HG03097 (cell line): ENCODE results near the gene LPCAT3.

Experiments
- ATAC-seq: cut with Tn5 transposase; IDR thresholded peaks from one replicate; pipeline ENCODE4 v1.9.1; 2021; ENCODE audit not compliant: unreplicated experiment, low FRiP score

Gene LPCAT3

GRCh38 chr12:6954316-6955107 is 63.8 kb downstream of the LPCAT3 start:
- ATAC-seq = no peak

- ATAC-seq = peak; percentile 43
Measured at GRCh38 chr12:6953442-6954315, 64.6 kb downstream of the LPCAT3 start.

- ATAC-seq = no peak
Measured at GRCh38 chr12:6952863-6953441, 65.3 kb downstream of the LPCAT3 start.

- no peak for ATAC-seq
Measured at GRCh38 chr12:6952121-6952862, 66.0 kb downstream of the LPCAT3 start.

DNA sequence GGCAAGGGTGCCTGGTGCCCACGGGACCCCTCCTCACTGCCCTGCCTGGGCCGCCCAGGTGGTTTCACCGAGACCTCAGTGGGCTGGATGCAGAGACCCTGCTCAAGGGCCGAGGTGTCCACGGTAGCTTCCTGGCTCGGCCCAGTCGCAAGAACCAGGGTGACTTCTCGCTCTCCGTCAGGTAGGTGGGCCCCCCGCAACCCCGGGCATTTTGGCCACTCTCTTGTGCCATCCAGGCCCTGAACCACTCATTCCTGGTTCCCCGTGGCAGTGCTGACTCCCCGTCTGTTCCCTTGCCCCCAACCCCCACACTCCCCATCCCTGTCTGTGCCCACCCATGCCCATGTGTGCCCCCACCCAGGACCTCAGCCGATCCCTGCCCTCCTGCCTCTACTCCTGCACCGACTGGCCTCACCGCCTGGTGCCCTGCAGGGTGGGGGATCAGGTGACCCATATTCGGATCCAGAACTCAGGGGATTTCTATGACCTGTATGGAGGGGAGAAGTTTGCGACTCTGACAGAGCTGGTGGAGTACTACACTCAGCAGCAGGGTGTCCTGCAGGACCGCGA is 66.6 kb downstream of the LPCAT3 start:
- ATAC-seq = no peak

DNA sequence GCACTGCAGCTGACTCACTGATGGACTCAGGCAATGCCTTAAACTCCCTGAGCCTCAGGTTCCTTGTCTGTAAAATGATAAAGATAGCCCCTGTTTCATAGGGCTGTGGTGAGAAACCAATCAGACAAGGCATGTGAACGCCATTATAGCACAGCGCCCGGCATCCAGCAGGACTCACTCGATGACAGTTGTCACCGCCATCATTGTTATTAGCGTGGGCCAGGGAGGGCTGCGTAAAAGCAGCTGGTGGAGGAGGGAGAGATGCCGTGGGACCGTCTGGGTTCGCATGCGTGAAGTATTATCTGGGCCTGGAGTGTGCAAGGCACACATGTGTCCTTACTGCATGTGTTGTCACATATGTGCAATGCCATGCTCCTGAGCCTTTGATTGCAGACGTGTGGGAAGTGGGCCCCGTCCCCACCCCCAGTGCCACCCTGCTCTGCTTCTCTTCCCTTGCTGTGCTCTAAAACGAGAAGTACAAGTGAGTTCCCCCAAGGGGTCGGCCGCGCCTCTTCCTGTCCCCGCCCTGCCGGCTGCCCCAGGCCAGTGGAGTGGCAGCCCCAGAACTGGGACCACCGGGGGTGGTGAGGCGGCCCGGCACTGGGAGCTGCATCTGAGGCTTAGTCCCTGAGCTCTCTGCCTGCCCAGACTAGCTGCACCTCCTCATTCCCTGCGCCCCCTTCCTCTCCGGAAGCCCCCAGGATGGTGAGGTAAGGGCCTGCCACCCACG is 67.3 kb downstream of the LPCAT3 start, which contains the start of gene PTPN6:
Gene PTPN6, plus strand, starts transcription at position 546 of the 730 bp plus-strand sequence. Its CDS starts 157 bp downstream, at position 703.
- no peak for ATAC-seq

DNA sequence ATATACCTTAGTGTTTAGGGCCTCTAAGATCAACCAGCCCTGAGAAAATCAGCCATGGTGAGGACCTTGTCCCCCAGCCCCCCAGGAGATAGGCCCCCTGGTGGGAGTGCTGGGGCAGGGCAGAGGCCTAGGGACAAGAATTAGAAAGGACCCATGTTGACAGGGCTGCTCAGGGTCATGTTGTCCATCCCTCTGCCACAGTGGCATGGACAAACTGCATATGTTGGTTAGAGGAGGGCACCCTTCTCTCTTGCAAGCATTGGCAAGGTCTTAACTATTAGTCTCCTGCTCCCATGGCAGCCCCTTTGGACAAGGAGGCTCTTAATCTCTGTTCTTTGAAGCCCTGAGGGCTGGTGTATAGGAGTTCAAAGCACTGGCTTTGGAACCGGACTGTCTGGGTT is 67.9 kb downstream of the LPCAT3 start:
- ATAC-seq = no peak

DNA sequence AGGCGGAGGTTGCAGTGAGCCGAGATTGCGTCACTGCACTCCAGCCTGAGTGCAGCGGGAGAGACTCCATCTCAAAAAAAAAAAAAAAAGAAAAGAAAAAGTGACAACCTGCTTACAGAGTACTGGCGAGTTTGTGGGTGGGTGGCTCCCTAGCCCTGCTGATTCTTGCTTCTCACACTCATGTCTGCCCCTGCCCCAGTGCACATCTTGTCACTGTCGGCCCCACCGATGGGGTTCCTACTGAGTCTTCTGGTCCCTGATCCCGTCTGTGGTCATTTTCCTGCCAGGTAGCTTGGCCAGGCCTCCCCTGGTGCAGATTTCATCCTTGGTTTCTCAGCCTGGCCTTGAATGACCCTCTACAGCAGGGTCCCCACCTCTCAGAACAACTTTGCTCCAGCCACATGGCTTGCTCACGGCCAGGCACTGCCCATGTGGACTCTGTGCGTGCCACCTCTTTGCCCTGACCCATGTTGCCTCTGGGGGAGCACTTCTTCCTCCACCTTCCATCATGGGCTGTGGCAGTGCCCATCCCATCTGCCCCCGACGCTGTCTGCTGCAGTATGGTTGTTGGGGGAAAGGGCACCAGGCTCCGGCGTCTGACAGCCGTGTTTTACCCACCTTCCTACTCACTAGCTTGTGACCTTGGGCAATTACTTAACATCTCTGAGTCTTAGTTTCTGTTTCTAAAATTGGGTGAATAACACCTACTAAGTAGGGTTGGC is 69.2 kb downstream of the LPCAT3 start:
- no peak for ATAC-seq

DNA sequence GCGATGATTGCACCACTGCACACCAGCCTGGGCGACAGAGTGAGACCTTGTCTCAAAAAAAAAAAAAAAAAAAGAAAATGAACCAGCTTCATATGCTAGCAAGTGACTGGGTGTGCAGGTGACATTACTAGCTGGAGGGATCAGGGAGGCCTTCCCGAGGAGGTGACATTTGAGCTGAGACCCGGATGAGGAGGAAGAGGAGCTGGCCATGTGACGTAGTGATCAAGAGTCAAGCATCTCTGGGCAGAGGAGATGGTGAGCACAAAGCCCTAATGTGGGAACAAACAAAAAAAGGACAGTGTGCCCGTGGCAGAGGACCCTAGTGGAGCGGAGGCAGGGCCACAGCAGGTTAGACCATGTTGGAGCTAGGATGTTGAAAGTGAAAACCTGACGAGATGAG is 70.7 kb downstream of the LPCAT3 start:
- no peak for ATAC-seq

GRCh38 chr12:6946920-6947374 is 71.3 kb downstream of the LPCAT3 start:
- ATAC-seq = no peak

- ATAC-seq = peak; percentile 25
Measured at GRCh38 chr12:6946033-6946919, 72.0 kb downstream of the LPCAT3 start.

DNA sequence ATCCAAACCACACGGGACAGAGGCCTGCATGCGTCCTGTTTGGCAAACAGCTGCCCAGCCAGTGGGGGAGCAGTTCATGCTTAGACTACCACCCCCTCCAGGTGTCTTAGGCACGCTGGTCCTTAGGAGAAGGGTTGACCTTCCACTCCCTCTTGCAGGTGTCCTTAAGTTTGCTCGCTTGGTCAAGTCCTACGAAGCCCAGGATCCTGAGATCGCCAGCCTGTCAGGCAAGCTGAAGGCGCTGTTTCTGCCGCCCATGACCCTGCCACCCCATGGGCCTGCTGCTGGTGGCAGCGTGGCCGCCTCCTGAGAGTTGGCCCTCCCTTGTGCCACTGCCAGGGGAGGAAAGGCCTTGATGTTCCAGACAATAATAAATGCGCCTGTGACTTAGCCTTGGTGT is 72.7 kb downstream of the LPCAT3 start:
- no peak for ATAC-seq

DNA sequence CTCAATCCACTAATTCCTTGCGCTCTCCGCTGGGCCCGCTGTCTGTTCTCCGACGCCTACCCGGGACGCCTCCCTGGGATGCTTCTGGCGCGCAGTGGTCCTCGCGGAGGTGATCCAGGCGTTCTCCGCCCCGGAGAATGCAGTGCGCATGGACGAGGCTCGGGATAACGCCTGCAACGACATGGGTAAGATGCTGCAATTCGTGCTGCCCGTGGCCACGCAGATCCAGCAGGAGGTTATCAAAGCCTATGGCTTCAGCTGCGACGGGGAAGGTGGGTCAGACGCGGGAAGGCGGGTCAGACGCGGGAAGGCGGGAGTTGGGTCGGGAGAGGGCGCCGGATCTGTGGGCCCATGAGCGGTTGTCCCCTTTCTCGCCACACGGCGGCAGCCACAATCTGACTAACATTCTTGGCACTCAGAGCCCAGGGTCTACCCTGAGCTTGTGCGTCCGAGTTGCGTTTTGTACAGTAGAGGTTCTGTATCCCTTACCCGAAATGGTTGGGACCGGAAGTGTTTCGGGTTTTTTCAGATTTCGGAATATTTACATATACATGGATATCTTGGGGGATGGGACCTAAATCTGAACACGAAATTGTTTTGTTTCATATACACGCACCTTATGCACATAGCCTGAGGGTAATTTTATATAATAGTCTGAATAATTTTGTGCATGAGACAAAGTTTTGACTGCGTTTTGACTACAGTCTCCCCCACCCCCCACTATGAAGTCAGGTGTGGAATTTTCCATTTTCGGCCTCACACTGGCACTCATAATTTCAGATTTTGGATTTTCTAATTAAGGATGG is 73.7 kb downstream of the LPCAT3 start:
- ATAC-seq = peak; percentile 35

DNA sequence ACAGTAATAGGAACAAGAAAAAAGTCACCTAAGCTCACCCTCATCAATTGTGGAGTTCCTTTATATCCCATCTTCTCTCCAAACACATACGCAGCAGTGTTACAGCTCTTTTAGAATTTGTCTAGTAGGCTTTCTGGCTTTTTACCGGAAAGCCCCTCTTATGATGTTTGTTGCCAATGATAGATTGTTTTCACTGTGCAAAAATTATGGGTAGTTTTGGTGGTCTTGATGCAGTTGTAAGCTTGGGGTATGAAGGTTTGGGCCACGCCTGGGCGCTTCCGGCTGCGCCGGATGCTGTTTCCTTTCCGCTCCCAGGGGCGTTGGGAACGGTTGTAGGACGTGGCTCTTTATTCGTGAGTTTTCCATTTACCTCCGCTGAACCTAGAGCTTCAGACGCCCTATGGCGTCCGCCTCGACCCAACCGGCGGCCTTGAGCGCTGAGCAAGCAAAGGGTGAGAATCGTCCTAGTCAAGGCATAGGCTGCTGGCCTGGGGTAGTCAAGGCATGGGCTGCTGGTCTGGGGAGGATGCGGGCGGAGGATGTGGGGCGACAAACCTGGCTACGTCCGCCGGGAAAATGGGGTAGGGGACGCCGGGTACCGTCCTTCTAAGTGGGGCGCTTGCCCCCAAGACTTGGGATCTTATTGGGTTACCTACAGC is 74.4 kb downstream of the LPCAT3 start, which contains the start of the genes C12orf57 and RNU7-1:
Gene C12orf57, plus strand, starts transcription at position 301 of the 659 bp plus-strand sequence. Its CDS starts 100 bp downstream, at position 401.
Gene RNU7-1, plus strand, starts transcription at position 95 of the 659 bp plus-strand sequence.
- peak; percentile 35 for ATAC-seq

DNA sequence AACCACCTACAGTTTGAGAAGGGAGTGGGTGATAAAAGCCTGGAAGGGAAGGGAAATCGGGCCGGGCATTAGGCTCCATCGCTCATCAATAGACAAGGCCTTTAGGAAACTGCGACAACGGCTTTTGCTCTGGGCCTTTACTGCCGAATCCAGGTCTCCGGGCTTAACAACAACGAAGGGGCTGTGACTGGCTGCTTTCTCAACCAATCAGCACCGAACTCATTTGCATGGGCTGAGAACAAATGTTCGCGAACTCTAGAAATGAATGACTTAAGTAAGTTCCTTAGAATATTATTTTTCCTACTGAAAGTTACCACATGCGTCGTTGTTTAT is 74.9 kb downstream of the LPCAT3 start:
- ATAC-seq = peak; percentile 24

GRCh38 chr12:6942331-6942665 is 76.0 kb downstream of the LPCAT3 start:
- no peak for ATAC-seq
